Activated B cell treated with CpG ODN at 0.5 μM for 24 hours (primary cell): ENCODE results near the gene RNU1-4. TPM values are rescaled to one million over a fixed set of nuclear protein-coding genes. Genes with fewer than 3 reads are reported as not detected.
"Not testable (repeated sequence)": the region's sequence is repeated elsewhere in the genome, so short reads cannot be mapped to it uniquely, and the experiment has no call there.

Experiments used
- ATAC-seq: fragments of 200-7000 bp; cut with Tn5 transposase; one replicate; pipeline ENCODE4 v1.10.0; 2021; ENCODE audit warnings: low read depth, mild to moderate bottlenecking, moderate library complexity
- CTCF ChIA-PET: fragments of 350-600 bp; sonication (Branson Sonifier 250); formaldehyde crosslinking; loops from one replicate; lab custom pipeline; 2021; ENCODE audit warnings: antibody characterized with exemption; lab: Charles Lee
- POLR2A ChIA-PET: fragments of 350-600 bp; sonication (Branson Sonifier 250); formaldehyde crosslinking; loops from one replicate; lab custom pipeline; 2021; ENCODE audit warnings: antibody characterized with exemption; lab: Charles Lee
- DNase-seq: peaks from one replicate; pipeline ENCODE4 v3.0.0; 2022
- H3K27ac Mint-ChIP-seq: one replicate; pipeline ENCODE4 v1.8.0; 2020; ENCODE audit warnings: mixed read lengths
- H3K27me3 Mint-ChIP-seq: one replicate; pipeline ENCODE4 v1.8.0; 2021; ENCODE audit warnings: mixed read lengths
- H3K36me3 Mint-ChIP-seq: one replicate; pipeline ENCODE4 v1.8.0; 2021; ENCODE audit warnings: low read depth, mixed read lengths
- H3K4me1 Mint-ChIP-seq: one replicate; pipeline ENCODE4 v1.8.0; 2021; ENCODE audit warnings: mixed read lengths
- H3K4me3 Mint-ChIP-seq: one replicate; pipeline ENCODE4 v1.8.0; 2020; ENCODE audit warnings: mild to moderate bottlenecking, mixed read lengths
- H3K9me3 Mint-ChIP-seq: one replicate; pipeline ENCODE4 v1.8.0; 2020; ENCODE audit warnings: mixed read lengths
- intact Hi-C: fragments of 100-400 bp; cut with micrococcal nuclease; formaldehyde crosslinking; loops from one replicate; pipeline ENCODE4 v1.15.1; 2024
- total RNA-seq: library from RNA; stranded (reverse); gene quantifications from 2 replicates; pipeline ENCODE4 v1.2.3, GENCODE V29; 2022

Gene RNU1-4
- total RNA-seq, 1 donor from 2014 or later, result 3,526 TPM

DNA sequence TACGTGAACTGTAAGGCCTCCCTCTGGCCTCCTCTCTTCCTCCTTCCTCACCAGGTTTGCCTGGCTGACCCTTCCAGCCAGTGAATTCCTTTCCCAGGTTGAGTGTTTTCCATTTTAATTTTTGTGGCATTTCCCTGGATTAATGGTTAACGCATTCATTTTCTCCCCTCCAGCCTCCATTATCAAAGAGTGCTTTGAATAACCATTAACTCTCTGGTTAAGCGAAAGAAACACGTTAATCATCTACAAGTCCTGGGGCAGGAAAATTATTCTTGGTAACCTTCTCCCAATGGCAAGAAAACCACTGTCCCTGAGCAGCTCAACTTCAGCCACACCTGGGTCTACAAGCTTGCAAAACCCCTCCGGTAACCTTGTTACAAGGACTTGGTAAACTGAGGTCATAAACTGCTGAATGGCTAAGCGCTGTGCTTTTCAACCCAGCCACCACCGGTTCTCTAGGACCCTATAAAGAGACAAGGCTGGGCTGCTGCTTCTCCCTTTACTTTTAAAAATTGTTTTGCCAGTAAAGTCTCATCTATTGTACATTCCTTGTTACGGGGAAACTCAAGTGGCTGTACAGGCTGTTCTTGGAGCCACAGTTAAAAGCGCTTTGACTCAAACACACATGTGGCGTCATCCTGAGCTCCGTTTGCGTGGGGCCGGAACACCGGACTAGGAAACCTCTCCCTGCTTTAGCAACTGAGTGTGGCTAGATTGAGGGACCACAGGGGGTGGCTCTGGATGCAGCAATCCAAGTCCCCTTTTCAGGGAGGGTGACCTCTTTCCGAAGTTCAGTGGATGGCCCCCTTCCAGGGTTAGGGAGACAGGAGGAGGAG, 24.7 kb downstream of the RNU1-4 start:
- H3K27me3 Mint-ChIP-seq, CTCF ChIA-PET, H3K9me3 Mint-ChIP-seq, intact Hi-C loops, H3K4me1 Mint-ChIP-seq, DNase-seq, H3K36me3 Mint-ChIP-seq, POLR2A ChIA-PET, H3K27ac Mint-ChIP-seq, ATAC-seq, H3K4me3 Mint-ChIP-seq: not testable (repeated sequence)

DNA sequence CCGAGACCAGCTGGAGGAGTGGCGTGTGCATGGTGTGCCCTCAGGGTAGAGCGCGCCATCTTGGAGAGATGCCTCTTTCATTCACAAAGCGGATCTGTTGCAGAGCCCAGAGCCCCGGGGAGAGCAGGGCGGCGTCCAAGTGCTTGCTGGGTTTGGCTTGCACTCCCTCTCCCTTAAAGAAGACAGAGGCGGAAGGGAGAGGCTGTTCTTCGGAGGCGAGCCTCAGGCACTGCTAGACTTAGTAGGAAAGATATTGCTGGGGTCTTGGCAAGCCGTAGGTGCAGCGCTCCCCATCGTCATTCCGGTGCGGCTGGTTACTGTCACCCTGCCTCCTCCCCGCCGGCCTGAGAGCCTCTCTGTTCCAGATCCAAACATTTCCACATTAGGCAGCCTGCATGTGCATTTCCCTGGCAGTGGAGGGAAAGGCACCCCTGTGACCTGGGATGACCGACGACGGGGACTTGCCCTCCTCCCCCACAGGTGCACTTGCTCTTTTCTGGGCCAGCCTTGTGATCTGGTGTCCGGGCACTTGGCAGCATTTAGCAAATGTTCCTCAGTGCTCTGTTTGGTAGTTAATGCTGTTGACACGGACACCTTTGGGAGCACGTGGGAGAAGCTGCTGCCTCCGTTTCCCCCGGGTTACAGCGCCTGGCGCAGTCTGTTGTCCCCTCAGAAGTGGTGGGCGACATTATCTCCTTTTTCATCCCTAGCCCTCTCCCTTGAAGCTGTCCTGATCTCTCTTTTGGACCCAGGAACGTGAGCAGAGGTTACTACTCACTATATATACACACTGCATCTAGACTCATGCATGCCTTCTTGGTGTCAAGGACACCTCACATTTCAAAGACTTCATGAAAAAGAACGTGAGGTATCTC, 25.7 kb downstream of the RNU1-4 start:
- ATAC-seq, H3K27ac Mint-ChIP-seq, H3K36me3 Mint-ChIP-seq, intact Hi-C loops, H3K27me3 Mint-ChIP-seq, H3K9me3 Mint-ChIP-seq, DNase-seq, CTCF ChIA-PET, H3K4me3 Mint-ChIP-seq, POLR2A ChIA-PET, H3K4me1 Mint-ChIP-seq: not testable (repeated sequence)

DNA sequence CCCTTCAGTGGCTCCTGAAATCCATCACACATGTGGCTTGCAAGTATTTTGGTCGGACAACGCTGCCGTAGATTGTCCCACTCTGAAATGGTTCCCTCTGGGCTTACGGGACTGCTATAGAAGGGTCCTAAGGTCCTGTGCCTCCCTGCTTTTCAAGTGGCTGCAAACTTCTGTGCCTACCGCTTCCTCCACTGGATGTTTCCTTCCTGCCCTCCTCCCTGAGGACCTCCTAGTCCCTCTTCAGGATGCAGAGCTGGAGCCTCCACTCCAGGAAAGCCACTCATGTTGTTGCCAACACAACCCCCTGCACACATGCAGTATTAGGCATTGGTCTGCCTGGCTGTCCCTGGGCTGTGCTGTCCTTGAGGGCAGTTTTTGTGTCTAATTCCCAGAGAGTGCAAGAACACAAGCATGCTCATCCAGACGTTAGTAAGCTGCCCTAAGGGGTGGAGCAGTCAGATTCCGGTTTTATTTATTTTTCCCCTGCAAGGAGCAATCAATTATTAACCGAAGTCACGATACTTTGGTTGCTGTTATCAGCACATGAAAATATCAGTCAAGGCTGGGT, 26.5 kb downstream of the RNU1-4 start:
- CTCF ChIA-PET, H3K27ac Mint-ChIP-seq, H3K9me3 Mint-ChIP-seq, intact Hi-C loops, ATAC-seq, POLR2A ChIA-PET, H3K4me1 Mint-ChIP-seq, H3K4me3 Mint-ChIP-seq, H3K36me3 Mint-ChIP-seq, DNase-seq: not testable (repeated sequence)
- H3K27me3 Mint-ChIP-seq, result peaks cover 11% of the 10 kb centered on the region

DNA sequence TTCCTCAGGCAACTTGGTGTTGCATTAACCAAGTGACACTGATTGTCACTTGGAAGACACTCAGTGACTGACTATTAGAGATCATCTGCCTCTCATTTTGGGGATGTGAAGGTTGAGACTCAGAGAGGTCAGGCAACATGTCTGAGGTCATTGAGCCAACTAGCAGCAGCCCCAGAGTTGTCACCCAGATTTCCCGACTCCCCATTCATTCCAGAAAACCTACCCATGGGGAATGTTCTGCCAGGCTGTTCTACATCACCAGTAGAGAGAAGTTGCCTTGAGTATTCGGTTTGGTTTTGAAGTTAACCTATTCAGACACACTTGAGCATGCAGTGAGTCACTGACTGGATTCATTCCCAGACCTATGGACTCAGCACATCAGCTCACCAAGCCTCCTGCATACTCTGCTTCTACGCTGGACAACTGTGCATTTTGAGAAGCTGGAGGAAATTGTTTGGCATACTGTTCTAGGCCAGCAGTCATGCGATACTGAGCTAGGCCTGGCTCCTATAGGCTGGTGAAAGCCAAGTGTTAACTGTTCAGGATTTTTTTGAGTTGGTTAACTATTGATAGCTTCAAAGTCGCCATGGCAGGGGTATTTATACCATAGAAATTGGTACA, 29.9 kb downstream of the RNU1-4 start:
- H3K27me3 Mint-ChIP-seq, result peaks cover 18% of the 10 kb centered on the region
- intact Hi-C loops, POLR2A ChIA-PET, H3K4me3 Mint-ChIP-seq, H3K27ac Mint-ChIP-seq, CTCF ChIA-PET, H3K9me3 Mint-ChIP-seq, ATAC-seq, DNase-seq, H3K36me3 Mint-ChIP-seq, H3K4me1 Mint-ChIP-seq: not testable (repeated sequence)

DNA sequence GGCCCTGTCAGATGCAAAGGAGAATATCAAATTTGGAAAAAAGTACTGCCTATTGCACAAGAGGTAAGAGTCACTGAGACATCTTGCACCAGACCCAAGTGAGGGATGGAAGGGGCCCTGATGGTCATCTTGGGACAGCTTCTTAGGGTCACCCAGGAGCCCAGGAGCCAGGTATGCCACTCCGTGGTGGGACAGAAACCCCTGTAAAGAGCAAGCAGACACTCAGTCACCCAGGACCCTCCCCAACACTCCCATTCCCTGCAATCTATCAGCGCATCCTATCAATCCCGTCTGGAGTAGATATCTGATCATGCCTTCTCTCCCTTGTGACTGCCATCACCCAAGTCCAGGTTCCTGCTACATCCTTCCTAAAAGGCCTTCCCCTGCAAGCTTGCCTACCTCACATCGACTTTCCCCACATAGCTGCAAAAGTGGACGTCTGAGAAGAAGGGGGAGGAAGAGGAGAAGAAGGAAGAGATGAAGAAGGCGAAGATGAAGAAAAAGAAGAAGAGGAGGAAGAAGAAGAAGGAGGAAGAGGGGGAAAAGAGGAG, 30.7 kb downstream of the RNU1-4 start:
- H3K27ac Mint-ChIP-seq, CTCF ChIA-PET, H3K9me3 Mint-ChIP-seq, ATAC-seq, intact Hi-C loops, H3K4me3 Mint-ChIP-seq, DNase-seq, H3K36me3 Mint-ChIP-seq, H3K4me1 Mint-ChIP-seq, POLR2A ChIA-PET: not testable (repeated sequence)
- H3K27me3 Mint-ChIP-seq, result peaks cover 16% of the 10 kb centered on the region

DNA sequence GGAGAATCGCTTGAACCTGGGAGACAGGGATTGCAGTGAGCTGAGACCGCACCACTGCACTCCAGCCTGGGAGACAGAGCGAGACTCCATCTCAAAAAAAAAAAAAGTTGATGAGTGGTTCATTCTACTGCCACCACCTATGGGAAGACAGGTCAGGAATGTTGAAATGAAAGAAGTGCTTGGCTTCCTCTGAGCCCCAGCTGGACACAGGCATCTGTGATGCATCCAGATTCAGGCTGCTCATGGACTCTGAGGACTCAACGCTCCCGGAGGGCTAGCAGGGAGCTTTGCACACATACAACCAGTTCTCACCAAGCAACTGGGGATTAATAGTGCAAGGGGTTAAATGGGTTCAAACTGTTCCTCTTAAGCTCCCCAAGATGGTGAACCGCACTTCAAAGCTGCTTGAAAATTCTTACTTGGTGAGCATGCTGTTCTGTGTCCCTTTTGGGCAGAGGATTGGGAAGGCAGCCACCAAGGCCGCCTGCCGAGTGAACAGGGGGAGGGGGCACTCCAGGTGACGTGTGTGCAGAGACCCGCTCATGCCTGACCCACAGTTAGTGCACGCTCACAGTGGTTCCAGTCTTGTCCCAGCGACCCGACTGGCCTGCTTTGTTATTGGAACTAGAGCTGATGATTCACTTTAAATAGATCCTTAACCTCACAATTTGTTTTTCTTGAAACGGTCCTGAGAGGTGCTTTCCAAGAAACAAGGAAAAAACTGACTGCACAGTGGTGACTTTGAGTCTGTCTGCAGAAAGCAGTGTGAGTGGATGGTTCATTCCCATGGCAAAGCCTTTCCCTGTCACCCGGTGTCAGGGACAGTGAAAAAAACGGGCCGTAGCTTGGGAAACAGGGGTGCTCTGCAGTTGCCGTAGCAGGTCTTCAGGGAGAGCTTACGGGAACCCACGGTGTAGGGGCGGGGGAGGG, 32.2 kb downstream of the RNU1-4 start:
- ATAC-seq, H3K9me3 Mint-ChIP-seq, DNase-seq, H3K27ac Mint-ChIP-seq, CTCF ChIA-PET, H3K36me3 Mint-ChIP-seq, H3K4me1 Mint-ChIP-seq, POLR2A ChIA-PET, intact Hi-C loops, H3K27me3 Mint-ChIP-seq, H3K4me3 Mint-ChIP-seq: not testable (repeated sequence)

DNA sequence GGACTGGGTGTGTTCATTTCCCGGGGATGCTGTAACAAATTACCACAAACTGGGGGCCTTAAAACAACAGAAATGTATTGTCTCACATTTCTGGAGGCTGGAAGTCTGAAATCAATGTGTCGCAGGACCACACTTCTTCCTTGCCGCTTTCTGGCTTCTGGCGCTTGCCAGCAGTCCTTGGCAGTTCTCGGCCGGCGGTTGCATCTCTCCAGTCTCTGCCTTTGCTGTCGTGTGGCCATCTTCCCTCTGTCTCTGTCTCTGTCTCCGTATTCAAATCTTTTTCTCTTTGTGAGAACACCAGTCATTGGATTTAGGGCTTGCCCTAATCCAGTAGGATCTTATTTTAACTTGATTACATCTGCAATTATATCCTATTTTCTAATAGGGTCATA, 32.9 kb downstream of the RNU1-4 start:
- CTCF ChIA-PET, H3K36me3 Mint-ChIP-seq, H3K27ac Mint-ChIP-seq, POLR2A ChIA-PET, H3K4me3 Mint-ChIP-seq, H3K4me1 Mint-ChIP-seq, ATAC-seq, DNase-seq, H3K9me3 Mint-ChIP-seq, intact Hi-C loops: not testable (repeated sequence)
- peaks cover 15% of the 10 kb centered on the region for H3K27me3 Mint-ChIP-seq

DNA sequence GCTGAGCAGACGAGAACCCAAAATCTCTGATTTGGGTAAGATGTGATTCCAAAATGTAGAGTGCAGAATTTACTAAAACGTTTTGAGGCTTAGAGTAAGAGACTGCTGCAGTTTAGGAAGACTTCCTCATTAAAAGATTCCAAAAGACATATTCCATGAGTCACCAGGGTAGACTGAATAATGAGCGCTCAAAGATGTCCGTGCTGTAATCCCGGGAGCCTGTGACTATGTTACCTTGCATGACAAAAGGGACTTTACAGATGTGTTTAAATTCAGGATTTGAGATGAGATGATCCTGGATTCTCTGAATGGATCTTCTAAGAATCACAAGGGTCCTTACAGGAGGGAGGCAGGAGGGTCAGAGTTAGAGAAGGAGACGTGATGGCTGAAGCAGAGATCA, 33.4 kb downstream of the RNU1-4 start:
- peaks cover 15% of the 10 kb centered on the region for H3K27me3 Mint-ChIP-seq
- ATAC-seq, H3K9me3 Mint-ChIP-seq, DNase-seq, H3K4me3 Mint-ChIP-seq, H3K36me3 Mint-ChIP-seq, H3K4me1 Mint-ChIP-seq, intact Hi-C loops, H3K27ac Mint-ChIP-seq, POLR2A ChIA-PET, CTCF ChIA-PET: not testable (repeated sequence)

DNA sequence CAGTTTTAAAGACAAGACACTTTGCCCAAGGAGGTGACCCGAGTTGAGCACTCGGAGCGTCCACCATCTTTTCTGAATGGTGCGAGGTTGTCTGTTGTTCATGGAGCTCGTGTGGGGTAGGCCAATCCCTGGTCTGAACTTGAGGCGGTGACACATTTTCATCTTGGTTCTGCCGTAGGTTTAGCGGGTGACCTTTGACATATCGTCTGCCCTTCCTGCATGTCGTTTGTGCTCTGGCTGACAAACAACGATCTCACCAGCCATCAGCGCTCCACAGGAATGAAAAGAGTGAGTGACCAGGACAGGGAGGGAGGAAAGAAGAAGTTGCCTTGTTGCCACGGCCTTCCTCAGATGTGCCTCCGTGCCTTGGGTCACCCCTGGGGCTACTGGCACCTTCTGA, 34.5 kb downstream of the RNU1-4 start:
- ATAC-seq, H3K36me3 Mint-ChIP-seq, H3K9me3 Mint-ChIP-seq, DNase-seq, intact Hi-C loops, H3K4me1 Mint-ChIP-seq, H3K27ac Mint-ChIP-seq, CTCF ChIA-PET, POLR2A ChIA-PET, H3K4me3 Mint-ChIP-seq: not testable (repeated sequence)
- peaks cover 19% of the 10 kb centered on the region for H3K27me3 Mint-ChIP-seq

DNA sequence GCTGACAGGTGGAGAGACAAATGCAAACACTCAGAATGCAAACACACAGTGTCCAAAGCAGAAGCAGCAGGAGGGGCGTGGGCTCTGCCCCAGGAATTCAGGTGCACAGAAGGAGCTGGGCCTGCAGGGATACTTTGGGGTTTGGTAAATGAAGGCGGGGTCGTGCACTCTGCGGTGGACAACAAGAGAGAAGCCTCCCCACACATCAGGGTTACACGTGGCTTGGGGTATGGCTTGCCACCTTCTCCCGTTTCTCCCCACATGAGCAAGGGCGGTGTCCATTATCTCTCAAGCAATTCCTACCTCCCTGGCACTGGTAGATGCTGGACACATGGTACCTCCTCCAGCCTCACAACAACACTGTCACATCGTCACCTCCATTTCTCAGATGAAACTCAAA, 35.0 kb downstream of the RNU1-4 start:
- DNase-seq, intact Hi-C loops, POLR2A ChIA-PET, H3K4me1 Mint-ChIP-seq, H3K9me3 Mint-ChIP-seq, CTCF ChIA-PET, H3K4me3 Mint-ChIP-seq, ATAC-seq, H3K36me3 Mint-ChIP-seq, H3K27ac Mint-ChIP-seq: not testable (repeated sequence)
- H3K27me3 Mint-ChIP-seq, result peaks cover 20% of the 10 kb centered on the region
